Measurements from ENCODE around the gene METTL6. TPM values are rescaled to one million over a fixed set of nuclear protein-coding genes. Genes with fewer than 3 reads are reported as not detected.

Gene METTL6
- total RNA-seq, 1 experiment from 2014 or later = 25.6 TPM

DNA sequence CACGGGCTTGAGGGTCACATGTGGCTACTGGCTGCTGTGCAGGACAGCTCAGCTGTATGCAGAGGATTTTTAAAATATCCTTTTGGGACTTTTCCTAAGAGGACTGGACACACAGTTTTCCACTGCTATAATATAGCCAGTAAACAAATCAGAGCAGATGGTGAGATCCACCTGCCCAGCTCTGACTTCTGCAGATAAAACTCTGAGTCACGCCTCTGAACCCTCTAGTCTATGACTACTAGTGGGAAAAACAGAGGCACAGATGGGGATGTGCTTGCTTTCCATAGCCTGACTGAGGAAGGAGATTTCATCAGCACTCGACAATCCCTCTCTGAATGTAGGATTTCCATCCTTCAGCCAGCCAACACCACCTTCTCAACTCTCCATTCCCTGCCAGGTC, 49.0 kb upstream of the METTL6 start:
- no peak overlapping the region for H3K56ac ChIP-seq (ENCODE audit: insufficient read length, low read depth, low read length)

More for the DNA sequence above, 49.0 kb upstream of the METTL6 start:
- Mint-ChIP-seq H3K27me3 (ENCODE audit: low read depth) (peaks cover 2% of the 10 kb centered on the region), H3K27ac (no peak overlapping the region), H3K4me3 (no peak overlapping the region), H3K4me1 (peaks cover 7% of the 10 kb centered on the region in 2 experiments), H3K36me3 (ENCODE audit: insufficient read depth in 1 of 3, low read depth in 3 of 3) (no peaks in the 10 kb centered on the region), H3K9me3 (no peaks in the 10 kb centered on the region)
- no peaks in the 10 kb centered on the region for H3K79me1 ChIP-seq (ENCODE audit: insufficient read depth, low read depth, low read length, poor library complexity, severe bottlenecking)
- H3K9me3 ChIP-seq (ENCODE audit: control insufficient read depth, low read depth, low read length) = no peaks in the 10 kb centered on the region
- no peak overlapping the region for H3K27ac ChIP-seq (ENCODE audit: insufficient read length, low read depth, low read length)
- H3K4ac ChIP-seq (ENCODE audit: low read depth, low read length) = no peak overlapping the region
- H4K20me1 ChIP-seq (ENCODE audit: control insufficient read depth, insufficient read depth, insufficient read length) = no peaks in the 10 kb centered on the region
- H4K91ac ChIP-seq (ENCODE audit: insufficient read length, low read depth, low read length) = no peak overlapping the region
- H3K27me3 ChIP-seq (ENCODE audit: insufficient read depth, low read length) = no peaks in the 10 kb centered on the region
- no peak overlapping the region for H2AK5ac ChIP-seq (ENCODE audit: insufficient read length, low read length)
- H3K14ac ChIP-seq (ENCODE audit: insufficient read depth, low read length) = no peak overlapping the region
- no peak for DNase-seq
- no peak overlapping the region for H4K5ac ChIP-seq (ENCODE audit: insufficient read length, low read depth, low read length)
- H3K23ac ChIP-seq (ENCODE audit: insufficient read length, low read depth, low read length) = no peak overlapping the region
- TF ChIP-seq, protein P1, sequence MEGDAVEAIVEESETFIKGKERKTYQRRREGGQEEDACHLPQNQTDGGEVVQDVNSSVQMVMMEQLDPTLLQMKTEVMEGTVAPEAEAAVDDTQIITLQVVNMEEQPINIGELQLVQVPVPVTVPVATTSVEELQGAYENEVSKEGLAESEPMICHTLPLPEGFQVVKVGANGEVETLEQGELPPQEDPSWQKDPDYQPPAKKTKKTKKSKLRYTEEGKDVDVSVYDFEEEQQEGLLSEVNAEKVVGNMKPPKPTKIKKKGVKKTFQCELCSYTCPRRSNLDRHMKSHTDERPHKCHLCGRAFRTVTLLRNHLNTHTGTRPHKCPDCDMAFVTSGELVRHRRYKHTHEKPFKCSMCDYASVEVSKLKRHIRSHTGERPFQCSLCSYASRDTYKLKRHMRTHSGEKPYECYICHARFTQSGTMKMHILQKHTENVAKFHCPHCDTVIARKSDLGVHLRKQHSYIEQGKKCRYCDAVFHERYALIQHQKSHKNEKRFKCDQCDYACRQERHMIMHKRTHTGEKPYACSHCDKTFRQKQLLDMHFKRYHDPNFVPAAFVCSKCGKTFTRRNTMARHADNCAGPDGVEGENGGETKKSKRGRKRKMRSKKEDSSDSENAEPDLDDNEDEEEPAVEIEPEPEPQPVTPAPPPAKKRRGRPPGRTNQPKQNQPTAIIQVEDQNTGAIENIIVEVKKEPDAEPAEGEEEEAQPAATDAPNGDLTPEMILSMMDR (conservative IDR thresholded peaks at IDR 0.05) = no peak
- no peak overlapping the region for H3K9ac ChIP-seq (ENCODE audit: extremely low read depth, insufficient read length, low read length)
- H2BK20ac ChIP-seq (ENCODE audit: low read depth, low read length, poor library complexity, severe bottlenecking) = no peak overlapping the region
- WGBS (ENCODE audit: extremely low coverage, insufficient read length, low lambda C conversion rate) = no CpG with 5 or more reads among the region's 3 CpGs
- H3K4me1 ChIP-seq (ENCODE audit: insufficient read depth, low read length) = no peaks in the 10 kb centered on the region
- no peak overlapping the region for H2AFZ ChIP-seq (ENCODE audit: low read length)
- H2BK12ac ChIP-seq (ENCODE audit: insufficient read length, low read depth, low read length) = no peak overlapping the region
- H3K79me2 ChIP-seq (ENCODE audit: insufficient read depth, low read length) = no peaks in the 10 kb centered on the region
- no peak overlapping the region for H2BK5ac ChIP-seq (ENCODE audit: insufficient read length, low read length)
- no peak overlapping the region for H2BK15ac ChIP-seq (ENCODE audit: low read depth, low read length)
- no peak overlapping the region for H3K4me2 ChIP-seq (ENCODE audit: insufficient read depth, insufficient read length, low read length)
- no peak overlapping the region for H3T11ph ChIP-seq (ENCODE audit: low read length)
- no peak overlapping the region for H3K18ac ChIP-seq (ENCODE audit: insufficient read length, low read depth, low read length)
- H2BK120ac ChIP-seq (ENCODE audit: low read depth, low read length, poor library complexity, severe bottlenecking) = no peak overlapping the region
- no peaks in the 10 kb centered on the region for H3K23me2 ChIP-seq (ENCODE audit: insufficient read length, low read depth, low read length, poor library complexity, severe bottlenecking)
- H4K8ac ChIP-seq (replicated peaks; ENCODE audit: insufficient read length, low read depth, low read length) = no peak overlapping the region
